Measurements from ENCODE around the gene SURF6. TPM values are rescaled to one million over a fixed set of nuclear protein-coding genes. Genes with fewer than 3 reads are reported as not detected.

The SURF6 gene
- total RNA-seq, 4 donors from 2014 or later = 2.9 to 19.3 (median 17.2) TPM

- Histone ChIP-seq H3K4me3 (no peak overlapping the region), H3K36me3 (no peaks in the 10 kb centered on the region), H3K27me3 (no peaks in the 10 kb centered on the region), H3K9me3 (no peaks in the 10 kb centered on the region), H3K27ac (no peak overlapping the region), H3K4me1 (peaks cover 0 to 16% of the 10 kb centered on the region in 2 donors)
- intact Hi-C loops (cut with DNase I; ENCODE audit: low total_unique reads) = no loop called here
- DNase-seq = no peak
- TF ChIP-seq CTCF (IDR thresholded peaks at IDR 0.05) (peak in 1 of 4 experiments; percentile 6), POLR2A (IDR thresholded peaks at IDR 0.05) (no peak)
Measured at GRCh38 chr9:133351908-133352634, 16.1 kb upstream of the SURF6 start.

- H3K36me3 ChIP-seq = no peaks in the 10 kb centered on the region
- DNase-seq = no peak
- TF ChIP-seq POLR2A (IDR thresholded peaks at IDR 0.05) (no peak), CTCF (IDR thresholded peaks at IDR 0.05) (no peak)
- no peaks in the 10 kb centered on the region for H3K27me3 ChIP-seq
- H3K27ac ChIP-seq = no peak overlapping the region
- intact Hi-C loops (cut with DNase I; ENCODE audit: low total_unique reads) = no loop called here
- peaks cover 0 to 18% of the 10 kb centered on the region in 2 donors for H3K4me1 ChIP-seq
- H3K9me3 ChIP-seq = no peaks in the 10 kb centered on the region
- H3K4me3 ChIP-seq = no peak overlapping the region
Measured at GRCh38 chr9:133351526-133351907, 15.5 kb upstream of the SURF6 start.

GRCh38 chr9:133349965-133350616, 14.1 kb upstream of the SURF6 start:
- intact Hi-C loops (cut with DNase I; ENCODE audit: low total_unique reads) = no loop called here
- H3K4me1 ChIP-seq = peaks cover 0 to 17% of the 10 kb centered on the region in 2 donors
- no peak for DNase-seq
- H3K27me3 ChIP-seq = no peaks in the 10 kb centered on the region
- no peaks in the 10 kb centered on the region for H3K36me3 ChIP-seq
- TF ChIP-seq POLR2A (IDR thresholded peaks at IDR 0.05) = no peak
- H3K4me3 ChIP-seq = no peak overlapping the region
- H3K9me3 ChIP-seq = no peaks in the 10 kb centered on the region
- no peak overlapping the region for H3K27ac ChIP-seq

GRCh38 chr9:133348718-133349573, 13.0 kb upstream of the SURF6 start:
- Histone ChIP-seq H3K27ac (peak overlapping the region; percentile 76 to 91), H3K4me1 (peaks cover 0 to 15% of the 10 kb centered on the region in 2 donors), H3K9me3 (no peaks in the 10 kb centered on the region), H3K27me3 (no peaks in the 10 kb centered on the region), H3K36me3 (no peaks in the 10 kb centered on the region), H3K4me3 (peak overlapping the region; percentile 64 to 93)
- intact Hi-C loops (cut with DNase I; ENCODE audit: low total_unique reads) = no loop called here
- TF ChIP-seq POLR2A (IDR thresholded peaks at IDR 0.05) (no peak), CTCF (IDR thresholded peaks at IDR 0.05) (no peak)
- no peak for DNase-seq

GRCh38 chr9:133347985-133348717, 12.2 kb upstream of the SURF6 start, which contains the start of the genes MED22 and RPL7A:
MED22 (minus strand) TSS chr9:133348131; CDS start chr9:133346662, 1,469 bp downstream.
RPL7A (plus strand) TSS chr9:133348218; CDS start chr9:133348244, 26 bp downstream.
- peak in 3 of 4 experiments; percentile 16 to 28 (median 24) for TF ChIP-seq CTCF (IDR thresholded peaks at IDR 0.05)
- peak; percentile 63 to 82 for TF ChIP-seq POLR2A (IDR thresholded peaks at IDR 0.05)
- peak within 1 kb of the TSS; percentile 76 to 91 for H3K27ac ChIP-seq
- H3K9me3 ChIP-seq = no peaks in the 10 kb centered on the region
- no peaks in the 10 kb centered on the region for H3K36me3 ChIP-seq
- peaks cover 0 to 15% of the 10 kb centered on the region in 2 donors for H3K4me1 ChIP-seq
- H3K27me3 ChIP-seq = no peaks in the 10 kb centered on the region
- peak; percentile 94 to 97 for DNase-seq
- intact Hi-C loops (cut with DNase I; ENCODE audit: low total_unique reads) = no loop called here
- H3K4me3 ChIP-seq = peak within 1 kb of the TSS; percentile 64 to 93
